HepG2 (cell line): ENCODE measurements around the gene LDLRAP1. TPM values are rescaled to one million over a fixed set of nuclear protein-coding genes. Genes with fewer than 3 reads are reported as not detected.

Source experiments
- ASH2L ChIP-seq: fragments of 300-600, 200-600 bp; sonication (generic); IDR thresholded peaks from 2 replicates; pipeline ENCODE4 v1.7.0; 2017; ENCODE audit warnings: low read depth, mild to moderate bottlenecking, moderate library complexity, mixed read lengths, low read length; ENCODE audit not compliant: insufficient read length
- CHD2 ChIP-seq: IDR thresholded peaks from 2 replicates; pipeline ENCODE4 v1.6.1; 2011; ENCODE audit warnings: low read depth, low read length, improper control_type of control experiment
- CREB1 ChIP-seq, 2 experiments: fragments of 450-650 bp in 1 of 2; IDR thresholded peaks; 2 replicates each; pipeline ENCODE4 v1.6.1; 2016 to 2017; ENCODE audit warnings: control low read depth in 1 of 2, mild to moderate bottlenecking in 1 of 2, missing compliant biosample characterization in 1 of 2, missing genetic modification characterization in 1 of 2
- FOXO1 ChIP-seq: sonication (generic); formaldehyde crosslinking; IDR thresholded peaks from 2 replicates; pipeline ENCODE4 v1.4.0; 2020; ENCODE audit warnings: missing genetic modification reagents
- HDAC1 ChIP-seq: sonication (generic); formaldehyde crosslinking; IDR thresholded peaks from 2 replicates; pipeline ENCODE4 v1.5.1; 2020; ENCODE audit warnings: mild to moderate bottlenecking, missing genetic modification reagents
- MED8 ChIP-seq: sonication (generic); formaldehyde crosslinking; IDR thresholded peaks from 2 replicates; pipeline ENCODE4 v1.8.1; 2023; ENCODE audit warnings: mild to moderate bottlenecking, missing genetic modification reagents; ENCODE audit not compliant: insufficient replicate concordance
- NFYB ChIP-seq: sonication (generic); formaldehyde crosslinking; IDR thresholded peaks from 2 replicates; pipeline ENCODE4 v1.4.0; 2020; ENCODE audit warnings: missing genetic modification reagents
- ZBTB37 ChIP-seq: sonication (generic); formaldehyde crosslinking; IDR thresholded peaks from 2 replicates; pipeline ENCODE4 v1.4.0; 2020; ENCODE audit warnings: mild to moderate bottlenecking, missing genetic modification reagents
- ZFAT ChIP-seq: sonication (generic); formaldehyde crosslinking; conservative IDR thresholded peaks from 2 replicates; pipeline ENCODE4 v1.8.1; 2023; ENCODE audit warnings: missing genetic modification reagents, inconsistent platforms
- ZNF501 ChIP-seq: sonication (generic); formaldehyde crosslinking; IDR thresholded peaks from 2 replicates; pipeline ENCODE4 v1.5.1; 2020; ENCODE audit warnings: mild to moderate bottlenecking, moderate library complexity, missing genetic modification reagents
- ZNF512 ChIP-seq: sonication (generic); formaldehyde crosslinking; IDR thresholded peaks from 2 replicates; pipeline ENCODE4 v1.4.0; 2020; ENCODE audit warnings: mild to moderate bottlenecking, missing genetic modification reagents
- polyA plus RNA-seq, 8 experiments: library from polyadenylated mRNA; depleted of rRNA in 3 of 8; stranded (reverse) in 7 of 8; unstranded in 1 of 8; fragments of >200 nt; fragmentation: Illumina TruSeq in 4 of 8; extraction: Trizol in 4 of 8; gene quantifications; 2 replicates each; pipeline versions ENCODE4 v1.2.1 to v1.2.3, GENCODE V29; 2011 to 2016; ENCODE audit warnings: low read depth in 4 of 8, missing spikeins in 1 of 8, mixed read lengths in 1 of 8; ENCODE audit not compliant: insufficient read depth in 1 of 8
- total RNA-seq, 5 experiments: library from RNA; depleted of rRNA; stranded (reverse); fragments of >200 nt; fragmentation: Illumina TruSeq; extraction: Trizol; gene quantifications; 2 replicates each; pipeline ENCODE4 v1.2.3, GENCODE V29; 2016; ENCODE audit warnings: low read depth in 1 of 5

LDLRAP1 gene
- total and polyA plus RNA-seq, 2 of the 13 experiments (the other 11 are each of a cell fraction or from before 2014, with no cell fraction given): 7.2 to 12.1 TPM

GRCh38 chr1:25504706-25505595 lies 38.5 kb upstream of the LDLRAP1 start (continued):
- TF ChIP-seq ZNF512 (CRISPR knock-in tag) (no peak), FOXO1 (CRISPR knock-in tag) (no peak), ASH2L (no peak), NFYB (no peak), ZFAT (CRISPR knock-in tag) (no peak), HDAC1 (CRISPR knock-in tag) (no peak), CREB1 (IDR thresholded peaks at IDR 0.05) (no peak), CREB1 (CRISPR knock-in tag; IDR thresholded peaks at IDR 0.05) (no peak), ZBTB37 (CRISPR knock-in tag) (no peak), CHD2 (no peak), MED8 (no peak), ZNF501 (no peak)
